Measurements from ENCODE around the gene GLS. TPM values are rescaled to one million over a fixed set of nuclear protein-coding genes. Genes with fewer than 3 reads are reported as not detected.

Gene GLS
- polyA plus RNA-seq, 1 donor, result 511 TPM

GRCh38 chr2:190964170-190964795 is 83.7 kb downstream of the GLS start:
- Histone ChIP-seq H3K9me3 (ENCODE audit: control insufficient read depth, low read depth, low read length) (no peaks in the 10 kb centered on the region), H3K27ac (ENCODE audit: low read length) (no peak overlapping the region), H3K4me1 (ENCODE audit: control insufficient read depth, insufficient read depth, low read length) (no peaks in the 10 kb centered on the region), H3K36me3 (ENCODE audit: control insufficient read depth, insufficient read depth, low read length) (peaks cover 41% of the 10 kb centered on the region), H3K4me3 (ENCODE audit: low read length) (no peak overlapping the region), H3K27me3 (ENCODE audit: control insufficient read depth, insufficient read depth, low read length) (no peaks in the 10 kb centered on the region)
- peak in 1 of 2 donors; percentile 50 for DNase-seq
- no CpG with 5 or more reads among the region's 6 CpGs for WGBS (ENCODE audit: insufficient coverage, low lambda C conversion rate)

GRCh38 chr2:190965580-190966222 is 85.1 kb downstream of the GLS start:
- Histone ChIP-seq H3K36me3 (ENCODE audit: control insufficient read depth, insufficient read depth, low read length) (peaks cover 53% of the 10 kb centered on the region), H3K27me3 (ENCODE audit: control insufficient read depth, insufficient read depth, low read length) (no peaks in the 10 kb centered on the region), H3K27ac (ENCODE audit: low read length) (no peak overlapping the region), H3K4me3 (ENCODE audit: low read length) (no peak overlapping the region), H3K9me3 (ENCODE audit: control insufficient read depth, low read depth, low read length) (no peaks in the 10 kb centered on the region), H3K4me1 (ENCODE audit: control insufficient read depth, insufficient read depth, low read length) (no peaks in the 10 kb centered on the region)
- DNase-seq, result no peak
- WGBS (ENCODE audit: insufficient coverage, low lambda C conversion rate), result no CpG with 5 or more reads among the region's 2 CpGs

- no peaks in the 10 kb centered on the region for H3K4me1 ChIP-seq (ENCODE audit: control insufficient read depth, insufficient read depth, low read length)
- DNase-seq, result no peak
- no peak overlapping the region for H3K27ac ChIP-seq (ENCODE audit: low read length)
- WGBS (ENCODE audit: insufficient coverage, low lambda C conversion rate), result no CpG with 5 or more reads among the region's 2 CpGs
- H3K27me3 ChIP-seq (ENCODE audit: control insufficient read depth, insufficient read depth, low read length), result no peaks in the 10 kb centered on the region
- H3K4me3 ChIP-seq (ENCODE audit: low read length), result no peak overlapping the region
- no peaks in the 10 kb centered on the region for H3K9me3 ChIP-seq (ENCODE audit: control insufficient read depth, low read depth, low read length)
- H3K36me3 ChIP-seq (ENCODE audit: control insufficient read depth, insufficient read depth, low read length), result peaks cover 68% of the 10 kb centered on the region
Observed at GRCh38 chr2:190968522-190968921, 87.9 kb downstream of the GLS start.

- peaks cover 73% of the 10 kb centered on the region for H3K36me3 ChIP-seq (ENCODE audit: control insufficient read depth, insufficient read depth, low read length)
- no peak for DNase-seq
- no peaks in the 10 kb centered on the region for H3K4me1 ChIP-seq (ENCODE audit: control insufficient read depth, insufficient read depth, low read length)
- 93% methylated on average over 2 of the region's 3 CpGs for WGBS (ENCODE audit: insufficient coverage, low lambda C conversion rate)
- no peak overlapping the region for H3K4me3 ChIP-seq (ENCODE audit: low read length)
- H3K27me3 ChIP-seq (ENCODE audit: control insufficient read depth, insufficient read depth, low read length), result no peaks in the 10 kb centered on the region
- H3K27ac ChIP-seq (ENCODE audit: low read length), result no peak overlapping the region
- H3K9me3 ChIP-seq (ENCODE audit: control insufficient read depth, low read depth, low read length), result no peaks in the 10 kb centered on the region
Observed at GRCh38 chr2:190970160-190970559, 89.5 kb downstream of the GLS start.

GRCh38 chr2:190970873-190971506 is 90.4 kb downstream of the GLS start:
- Histone ChIP-seq H3K27ac (ENCODE audit: low read length) (no peak overlapping the region), H3K36me3 (ENCODE audit: control insufficient read depth, insufficient read depth, low read length) (peaks cover 77% of the 10 kb centered on the region)
- no CpG with 5 or more reads among the region's 5 CpGs for WGBS (ENCODE audit: insufficient coverage, low lambda C conversion rate)

GRCh38 chr2:190972213-190972612 is 91.6 kb downstream of the GLS start:
- Histone ChIP-seq H3K36me3 (ENCODE audit: control insufficient read depth, insufficient read depth, low read length) (peaks cover 81% of the 10 kb centered on the region), H3K27ac (ENCODE audit: low read length) (no peak overlapping the region), H3K9me3 (ENCODE audit: control insufficient read depth, low read depth, low read length) (no peaks in the 10 kb centered on the region), H3K27me3 (ENCODE audit: control insufficient read depth, insufficient read depth, low read length) (no peaks in the 10 kb centered on the region), H3K4me3 (ENCODE audit: low read length) (no peak overlapping the region), H3K4me1 (ENCODE audit: control insufficient read depth, insufficient read depth, low read length) (no peaks in the 10 kb centered on the region)
- 100% methylated on average over 1 of the region's 2 CpGs for WGBS (ENCODE audit: insufficient coverage, low lambda C conversion rate)
- DNase-seq, result no peak

More at GRCh38 chr2:190970873-190971506, 90.4 kb downstream of the GLS start:
- Histone ChIP-seq H3K9me3 (ENCODE audit: control insufficient read depth, low read depth, low read length) (no peaks in the 10 kb centered on the region), H3K4me3 (ENCODE audit: low read length) (no peak overlapping the region), H3K4me1 (ENCODE audit: control insufficient read depth, insufficient read depth, low read length) (no peaks in the 10 kb centered on the region), H3K27me3 (ENCODE audit: control insufficient read depth, insufficient read depth, low read length) (no peaks in the 10 kb centered on the region)
- DNase-seq, result no peak

- Histone ChIP-seq H3K4me1 (ENCODE audit: control insufficient read depth, insufficient read depth, low read length) (no peaks in the 10 kb centered on the region), H3K9me3 (ENCODE audit: control insufficient read depth, low read depth, low read length) (no peaks in the 10 kb centered on the region), H3K27ac (ENCODE audit: low read length) (no peak overlapping the region), H3K36me3 (ENCODE audit: control insufficient read depth, insufficient read depth, low read length) (peaks cover 82% of the 10 kb centered on the region), H3K27me3 (ENCODE audit: control insufficient read depth, insufficient read depth, low read length) (no peaks in the 10 kb centered on the region), H3K4me3 (ENCODE audit: low read length) (no peak overlapping the region)
- WGBS (ENCODE audit: insufficient coverage, low lambda C conversion rate), result no CpG with 5 or more reads among the region's 3 CpGs
- no peak for DNase-seq
Observed at GRCh38 chr2:190972846-190973245, 92.2 kb downstream of the GLS start.

- H3K4me1 ChIP-seq (ENCODE audit: control insufficient read depth, insufficient read depth, low read length), result no peaks in the 10 kb centered on the region
- peaks cover 85% of the 10 kb centered on the region for H3K36me3 ChIP-seq (ENCODE audit: control insufficient read depth, insufficient read depth, low read length)
- H3K27ac ChIP-seq (ENCODE audit: low read length), result no peak overlapping the region
- WGBS (ENCODE audit: insufficient coverage, low lambda C conversion rate), result 100% methylated on average over 1 of the region's 1 CpG
- DNase-seq, result no peak
- no peaks in the 10 kb centered on the region for H3K9me3 ChIP-seq (ENCODE audit: control insufficient read depth, low read depth, low read length)
- H3K4me3 ChIP-seq (ENCODE audit: low read length), result no peak overlapping the region
- H3K27me3 ChIP-seq (ENCODE audit: control insufficient read depth, insufficient read depth, low read length), result no peaks in the 10 kb centered on the region
Observed at GRCh38 chr2:190973262-190973661, 92.6 kb downstream of the GLS start.

- Histone ChIP-seq H3K9me3 (ENCODE audit: control insufficient read depth, low read depth, low read length) (no peaks in the 10 kb centered on the region), H3K4me1 (ENCODE audit: control insufficient read depth, insufficient read depth, low read length) (no peaks in the 10 kb centered on the region), H3K27me3 (ENCODE audit: control insufficient read depth, insufficient read depth, low read length) (no peaks in the 10 kb centered on the region), H3K36me3 (ENCODE audit: control insufficient read depth, insufficient read depth, low read length) (peaks cover 87% of the 10 kb centered on the region), H3K27ac (ENCODE audit: low read length) (no peak overlapping the region), H3K4me3 (ENCODE audit: low read length) (no peak overlapping the region)
- no peak for DNase-seq
- WGBS (ENCODE audit: insufficient coverage, low lambda C conversion rate), result 67% methylated on average over 1 of the region's 11 CpGs
Observed at GRCh38 chr2:190973726-190974628, 93.4 kb downstream of the GLS start.
